Common myeloid progenitor, CD34-positive (primary cell): ENCODE data around the gene CNOT3. TPM values are rescaled to one million over a fixed set of nuclear protein-coding genes. Genes with fewer than 3 reads are reported as not detected.
A peak's percentile ranks its signal among the peaks of the same experiment; 100 is the strongest.
"Not testable (repeated sequence)": the region's sequence is repeated elsewhere in the genome, so short reads cannot be mapped to it uniquely, and the experiment has no call there.

Experiments
- CTCF ChIA-PET: fragments of 350-600 bp; sonication (Branson Sonifier 250); formaldehyde crosslinking; loops from one replicate; lab custom pipeline; 2021; ENCODE audit warnings: antibody characterized with exemption; lab: Charles Lee
- POLR2A ChIA-PET: fragments of 350-600 bp; sonication (Branson Sonifier 250); formaldehyde crosslinking; loops from one replicate; lab custom pipeline; 2021; ENCODE audit warnings: antibody characterized with exemption; lab: Charles Lee
- DNase-seq, 3 donors: peaks; one replicate each; pipeline versions ENCODE4 v3.0.0 to v3.0.0-alpha.2; 2013
- H3K27ac ChIP-seq, 2 experiments: 1 replicate in 1 of 2; 2 replicates in 1 of 2; pipeline ENCODE4 v1.7.0; 2013; ENCODE audit warnings: inconsistent platforms in 2 of 2, low read length in 2 of 2, mild to moderate bottlenecking in 2 of 2, low read depth in 1 of 2, moderate library complexity in 1 of 2; ENCODE audit not compliant: severe bottlenecking in 2 of 2, insufficient read depth in 1 of 2, poor library complexity in 1 of 2
- H3K27me3 ChIP-seq, 5 experiments: replicated peaks in 2 of 5; 1 replicate in 3 of 5; 2 replicates in 2 of 5; pipeline versions ENCODE4 v1.6.1 to v1.7.0; 2013; ENCODE audit warnings: low read length in 4 of 5, mild to moderate bottlenecking in 2 of 5, moderate library complexity in 2 of 5, inconsistent platforms in 1 of 5; ENCODE audit not compliant: insufficient read depth in 5 of 5, control insufficient read depth in 4 of 5
- H3K36me3 ChIP-seq, 4 experiments: 1 replicate in 2 of 4; 2 replicates in 2 of 4; pipeline versions ENCODE4 v1.6.1 to v1.7.0; 2013; ENCODE audit warnings: low read length in 3 of 4, control low read depth in 1 of 4, mild to moderate bottlenecking in 1 of 4; ENCODE audit not compliant: control insufficient read depth in 4 of 4, insufficient read depth in 4 of 4
- H3K4me1 ChIP-seq, 4 experiments: 1 replicate in 3 of 4; 2 replicates in 1 of 4; pipeline versions ENCODE4 v1.6.1 to v1.7.1; 2013; ENCODE audit warnings: low read length in 3 of 4, mild to moderate bottlenecking in 3 of 4, control low read depth in 1 of 4, inconsistent platforms in 1 of 4, moderate library complexity in 1 of 4; ENCODE audit not compliant: control insufficient read depth in 4 of 4, insufficient read depth in 4 of 4; ENCODE audit errors: control extremely low read depth in 1 of 4
- H3K4me3 ChIP-seq, 7 experiments: 1 replicate in 4 of 7; 2 replicates in 3 of 7; pipeline versions ENCODE4 v1.5.1 to v1.7.0; 2013; ENCODE audit warnings: mild to moderate bottlenecking in 7 of 7, low read length in 6 of 7, moderate library complexity in 6 of 7, inconsistent platforms in 2 of 7, low read depth in 2 of 7, control low read depth in 1 of 7; ENCODE audit not compliant: insufficient read depth in 4 of 7, control insufficient read depth in 1 of 7; ENCODE audit errors: extremely low read depth in 1 of 7
- H3K9me3 ChIP-seq, 5 experiments: 1 replicate in 4 of 5; 2 replicates in 1 of 5; pipeline versions ENCODE4 v1.6.1 to v1.7.1; 2013; ENCODE audit warnings: low read length in 4 of 5, mild to moderate bottlenecking in 2 of 5, inconsistent platforms in 1 of 5, low read depth in 1 of 5, moderate library complexity in 1 of 5; ENCODE audit not compliant: control insufficient read depth in 4 of 5, insufficient read depth in 2 of 5; ENCODE audit errors: control extremely low read depth in 1 of 5
- WGBS: methylation state at CpG from one replicate; pipeline ENCODE4 v1.1.5; 2013; ENCODE audit not compliant: insufficient coverage; 5-methylcytosine and 5-hydroxymethylcytosine counted together
- polyA plus RNA-seq: library from polyadenylated mRNA; unstranded; fragments of 120-200 nt; gene quantifications from one replicate; pipeline ENCODE4 v1.2.1, GENCODE V29; 2013

CNOT3 gene
- 43.0 TPM for polyA plus RNA-seq

GRCh38 chr19:54137699-54138488 is at the start of gene CNOT3:
TSS of gene CNOT3 (plus strand) at chr19:54137762. CDS start at chr19:54142979, 5,217 bp downstream.
- peak; percentile 20 to 49 (median 24) for DNase-seq
- POLR2A ChIA-PET, result interaction anchor here (0.6 to 2.8 kb wide), 9 partner anchors 12 to 513 kb away, joined by 3 to 11 read pairs (median 3); partner anchors contain the start of genes LENG1, MBOAT7, PRPF31 and RPS9

DNA sequence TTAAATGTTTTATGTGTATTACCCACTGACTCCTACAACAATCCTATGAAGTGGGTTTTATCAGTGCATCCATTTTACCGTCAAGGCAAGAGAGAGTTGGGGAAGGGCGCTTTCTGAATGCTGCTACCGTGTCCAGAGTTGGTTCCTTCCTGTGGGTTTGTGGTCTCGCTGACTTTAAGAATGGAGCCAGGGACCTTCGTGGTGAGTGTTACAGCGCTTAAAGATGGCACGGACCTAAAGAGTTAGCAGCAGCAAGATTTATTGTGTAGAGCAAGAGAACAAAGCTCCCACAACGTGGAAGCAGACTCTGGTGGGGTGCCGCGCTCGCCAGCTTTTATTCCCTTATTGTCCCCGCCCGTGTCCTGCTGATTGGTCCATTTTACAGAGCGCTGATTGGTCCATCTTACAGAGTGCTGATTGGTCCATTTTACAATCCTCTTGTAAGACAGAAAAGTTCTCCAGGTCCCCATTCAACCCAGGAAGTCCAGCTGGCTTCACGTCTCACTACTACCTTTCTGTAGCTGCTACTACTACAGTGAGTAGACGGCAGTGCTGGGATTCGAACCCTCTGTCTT is 43.0 kb upstream of the CNOT3 start:
- no peak overlapping the region for H3K27ac ChIP-seq
- CTCF ChIA-PET, result interaction anchor here (1.2 to 1.4 kb wide), 2 partner anchors 20 to 70 kb away, joined by 4 to 5 read pairs; partner anchors contain the start of genes PRPF31 and TFPT
- no peaks in the 10 kb centered on the region for H3K36me3 ChIP-seq
- no peaks in the 10 kb centered on the region for H3K9me3 ChIP-seq
- whole genome bisulfite sequencing, result 40% methylated on average over 16 of the region's 17 CpGs
- H3K4me1 ChIP-seq, result peaks cover 2 to 32% (median 27%) of the 10 kb centered on the region in 4 experiments
- H3K27me3 ChIP-seq, result peaks cover 0 to 16% (median 3%) of the 10 kb centered on the region in 5 experiments
- POLR2A ChIA-PET, result no interaction called here
- peak overlapping the region in 3 of 7 experiments; percentile 8 to 16 (median 11) for H3K4me3 ChIP-seq
- DNase-seq, result peak; percentile 38 to 80 (median 79)

More at GRCh38 chr19:54137699-54138488, at the start of gene CNOT3:
- Histone ChIP-seq H3K9me3 (peaks cover 0 to 3% (median 0%) of the 10 kb centered on the region in 5 experiments), H3K27ac (peak within 1 kb of the TSS; percentile 92 to 97), H3K27me3 (no peaks in the 10 kb centered on the region), H3K36me3 (peaks cover 2 to 36% (median 12%) of the 10 kb centered on the region in 4 experiments), H3K4me3 (peak within 1 kb of the TSS; percentile 64 to 84 (median 78)), H3K4me1 (peaks cover 6 to 40% (median 26%) of the 10 kb centered on the region in 4 experiments)
- CTCF ChIA-PET, result interaction anchor here (1.0 to 1.2 kb wide), 2 partner anchors 19 to 22 kb away, joined by 3 read pairs; partner anchors contain the start of gene LENG1
- 0% methylated on average over 60 of the region's 103 CpGs for WGBS

DNA sequence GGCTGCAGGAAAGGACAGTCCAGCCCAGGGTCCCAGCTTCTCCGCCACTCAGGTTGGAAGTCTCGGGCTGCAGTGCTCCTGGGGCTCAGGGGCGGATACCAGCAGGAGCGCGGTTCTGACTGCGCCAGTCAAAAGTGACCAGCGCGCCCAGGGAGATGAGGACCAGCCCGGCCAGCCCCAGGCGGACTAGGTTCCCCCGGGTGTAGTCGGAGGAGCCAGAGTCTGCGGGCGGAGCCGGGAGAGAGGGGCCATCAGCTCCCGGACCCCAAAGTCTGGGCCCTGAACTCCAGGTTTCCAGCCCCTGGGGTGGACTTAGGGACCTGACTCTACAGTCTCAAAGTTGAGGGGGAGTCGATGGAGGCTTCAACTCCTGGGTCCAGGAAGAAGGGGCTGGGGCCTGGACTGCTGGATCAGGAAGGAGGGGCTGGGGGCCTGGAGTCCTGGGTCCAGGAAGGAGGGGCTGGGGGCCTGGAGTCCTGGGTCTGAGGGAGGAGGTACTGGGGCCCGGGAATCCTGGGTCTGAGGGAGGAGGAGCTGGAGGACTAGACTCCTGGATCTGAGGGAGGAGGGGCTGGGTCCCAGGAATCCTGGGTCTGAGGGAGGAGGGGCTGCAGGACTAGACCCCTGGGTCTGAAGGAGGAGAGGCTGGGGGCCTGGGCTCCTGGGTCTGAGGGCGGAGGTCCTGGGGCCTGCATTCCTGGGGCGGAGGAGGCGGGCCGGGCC is 42.3 kb upstream of the CNOT3 start:
- WGBS, result 82% methylated on average over 20 of the region's 22 CpGs
- Histone ChIP-seq H3K27me3 (peaks cover 0 to 16% (median 3%) of the 10 kb centered on the region in 5 experiments), H3K4me3 (peak overlapping the region in 3 of 7 experiments; percentile 16 to 60 (median 52)), H3K27ac (no peak overlapping the region), H3K36me3 (no peaks in the 10 kb centered on the region), H3K9me3 (no peaks in the 10 kb centered on the region), H3K4me1 (peaks cover 2 to 32% (median 27%) of the 10 kb centered on the region in 4 experiments)
- ChIA-PET POLR2A (no interaction called here), CTCF (interaction anchor here (1.2 to 1.4 kb wide), 2 partner anchors 20 to 71 kb away, joined by 4 to 5 read pairs; partner anchors contain the start of genes PRPF31 and TFPT)
- DNase-seq, result no peak

GRCh38 chr19:54095859-54096616 is 41.5 kb upstream of the CNOT3 start:
- POLR2A ChIA-PET, H3K36me3 ChIP-seq, H3K27ac ChIP-seq, H3K9me3 ChIP-seq: not testable (repeated sequence)
- Histone ChIP-seq H3K27me3 (peaks cover 0 to 16% (median 3%) of the 10 kb centered on the region in 5 experiments), H3K4me1 (peaks cover 2 to 34% (median 30%) of the 10 kb centered on the region in 4 experiments), H3K4me3 (peak overlapping the region in 5 of 7 experiments; percentile 16 to 72 (median 60))
- CTCF ChIA-PET, result interaction anchor here (1.0 to 1.4 kb wide), 3 partner anchors 13 to 213 kb away, joined by 3 to 4 read pairs (median 3); partner anchors contain the start of genes PRPF31 and TFPT
- under 1% methylated on average over 38 of the region's 46 CpGs for WGBS
- DNase-seq, result peak; percentile 50 to 73 (median 56)

DNA sequence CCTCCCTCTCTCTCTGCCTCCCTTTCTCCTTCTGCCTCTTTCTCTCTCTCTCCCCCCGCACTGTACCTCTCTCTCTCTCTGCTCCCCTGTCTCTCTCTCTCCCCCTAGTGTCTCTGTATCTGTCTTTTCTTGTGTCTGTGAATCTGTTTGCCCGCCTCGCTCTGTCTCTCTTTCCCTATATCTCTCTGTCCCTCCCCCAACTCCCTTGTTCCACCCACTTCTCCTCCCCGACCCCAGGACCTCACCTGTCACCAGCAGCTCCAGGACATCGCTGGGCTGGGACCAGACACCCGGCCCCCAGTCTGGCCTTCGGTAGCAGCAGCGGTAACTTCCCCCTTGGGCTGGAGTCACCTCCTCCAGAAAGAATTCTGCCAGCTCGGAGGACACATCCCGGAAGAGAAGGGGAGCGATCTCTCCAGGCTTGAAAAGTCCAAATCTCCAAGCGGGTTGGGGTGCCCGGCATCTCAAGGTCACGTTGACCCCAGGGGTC is 40.9 kb upstream of the CNOT3 start:
- peak overlapping the region in 4 of 7 experiments; percentile 27 to 72 (median 60) for H3K4me3 ChIP-seq
- 3% methylated on average over 11 of the region's 14 CpGs for WGBS
- CTCF ChIA-PET, result interaction anchor here (0.6 to 1.4 kb wide), 4 partner anchors 12 to 304 kb away, joined by 3 read pairs; no protein-coding TSS in a partner anchor

More for the DNA sequence above, 40.9 kb upstream of the CNOT3 start:
- POLR2A ChIA-PET, result no interaction called here
- Histone ChIP-seq H3K36me3 (no peaks in the 10 kb centered on the region), H3K4me1 (peaks cover 2 to 34% (median 30%) of the 10 kb centered on the region in 4 experiments), H3K9me3 (no peaks in the 10 kb centered on the region), H3K27ac (no peak overlapping the region), H3K27me3 (peaks cover 0 to 16% (median 0%) of the 10 kb centered on the region in 5 experiments)
- DNase-seq, result peak; percentile 37 to 57 (median 42)
